ENCODE measurements around the gene LRRC25.
"Not testable (repeated sequence)": the region's sequence is repeated elsewhere in the genome, so short reads cannot be mapped to it uniquely, and the experiment has no call there.

The LRRC25 gene

GRCh38 chr19:18373892-18374629, 23.4 kb downstream of the LRRC25 start:
- peak; percentile 35 for DNase-seq

- no peak for DNase-seq
Measured at GRCh38 chr19:18373407-18373891, 24.0 kb downstream of the LRRC25 start.

- DNase-seq, result peak; percentile 66
Measured at GRCh38 chr19:18368504-18369222, 28.8 kb downstream of the LRRC25 start.

DNA sequence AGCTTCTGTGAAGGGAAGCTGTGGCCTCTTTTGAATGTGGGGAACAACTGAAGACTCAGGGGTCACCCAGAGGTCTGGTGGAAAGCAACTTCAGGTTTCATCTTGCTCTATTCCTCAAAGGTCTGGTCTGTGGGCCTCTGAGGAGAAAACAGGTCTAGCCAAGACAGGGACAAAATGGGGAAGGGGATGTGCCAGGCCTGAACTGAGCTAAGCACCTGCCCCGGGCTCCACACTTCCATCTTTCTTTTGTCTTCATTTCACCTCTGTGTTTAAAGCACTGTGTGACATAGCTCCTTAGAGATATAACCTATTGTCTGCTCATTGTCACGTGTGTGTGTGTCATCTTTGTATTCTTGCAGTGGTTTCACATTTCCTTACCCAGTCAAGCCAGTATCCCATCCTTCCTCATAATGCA, 31.4 kb downstream of the LRRC25 start:
- DNase-seq, result no peak

DNA sequence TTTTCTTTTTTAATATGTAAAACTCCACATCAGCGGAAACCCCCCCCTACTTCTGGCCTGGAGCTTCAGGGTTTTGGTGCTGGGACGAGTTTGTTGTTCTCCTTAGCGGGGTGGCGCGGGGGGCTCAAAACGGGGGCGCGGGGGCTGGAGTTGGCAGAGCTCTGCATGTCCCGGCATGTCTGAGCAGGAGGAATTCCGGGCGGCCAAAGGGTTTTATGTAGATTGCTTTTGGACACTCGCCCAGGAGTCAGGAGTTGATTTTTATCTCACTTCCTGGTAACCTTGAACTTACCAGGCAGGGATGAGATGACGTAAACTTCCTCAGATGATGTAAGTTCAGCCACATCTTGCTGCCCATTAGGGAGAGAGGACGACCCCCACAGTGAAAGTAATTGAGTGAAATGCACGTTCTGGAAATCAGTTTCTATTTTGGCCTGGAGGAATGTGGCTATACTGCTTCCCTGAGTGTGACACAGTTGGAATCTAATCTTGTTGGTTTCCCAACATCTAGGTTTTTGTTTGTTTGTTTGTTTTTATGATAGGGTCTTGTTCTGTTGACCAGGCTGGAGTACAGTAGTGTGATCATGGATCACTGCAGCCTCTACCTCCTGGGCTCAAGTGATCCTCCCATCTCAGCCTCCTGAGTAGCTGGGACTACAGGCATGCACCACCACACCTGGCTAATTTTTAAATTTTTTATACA, 32.4 kb downstream of the LRRC25 start:
- DNase-seq, result no peak

- not testable (repeated sequence) for DNase-seq
Measured at GRCh38 chr19:18364277-18364825, 33.1 kb downstream of the LRRC25 start.

GRCh38 chr19:18363787-18364186, 33.6 kb downstream of the LRRC25 start:
- no peak for DNase-seq

- no peak for DNase-seq
Measured at GRCh38 chr19:18362934-18363542, 34.4 kb downstream of the LRRC25 start.

DNA sequence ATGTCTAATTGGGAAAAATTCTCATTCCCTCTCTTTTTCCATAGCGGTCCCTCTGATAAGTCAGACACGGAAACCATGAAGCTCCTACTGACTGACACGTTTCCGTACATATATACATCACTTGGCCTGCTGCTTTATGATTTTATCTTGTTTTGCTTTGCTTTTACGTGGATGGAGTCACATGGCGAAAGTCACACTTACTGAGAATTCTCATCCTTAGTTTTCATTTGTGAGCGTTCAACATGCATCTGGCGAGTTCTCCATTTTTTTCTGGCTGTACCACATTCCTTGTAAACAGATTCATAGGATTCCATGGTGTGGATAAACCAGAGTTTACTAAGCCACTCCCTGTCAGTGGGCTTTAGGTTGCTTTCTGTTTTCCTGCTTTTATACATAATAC, 35.8 kb downstream of the LRRC25 start:
- no peak for DNase-seq

- DNase-seq, result no peak
Measured at GRCh38 chr19:18357041-18357440, 40.4 kb downstream of the LRRC25 start.

- DNase-seq, result not testable (repeated sequence)
Measured at GRCh38 chr19:18354743-18355142, 42.7 kb downstream of the LRRC25 start.

DNA sequence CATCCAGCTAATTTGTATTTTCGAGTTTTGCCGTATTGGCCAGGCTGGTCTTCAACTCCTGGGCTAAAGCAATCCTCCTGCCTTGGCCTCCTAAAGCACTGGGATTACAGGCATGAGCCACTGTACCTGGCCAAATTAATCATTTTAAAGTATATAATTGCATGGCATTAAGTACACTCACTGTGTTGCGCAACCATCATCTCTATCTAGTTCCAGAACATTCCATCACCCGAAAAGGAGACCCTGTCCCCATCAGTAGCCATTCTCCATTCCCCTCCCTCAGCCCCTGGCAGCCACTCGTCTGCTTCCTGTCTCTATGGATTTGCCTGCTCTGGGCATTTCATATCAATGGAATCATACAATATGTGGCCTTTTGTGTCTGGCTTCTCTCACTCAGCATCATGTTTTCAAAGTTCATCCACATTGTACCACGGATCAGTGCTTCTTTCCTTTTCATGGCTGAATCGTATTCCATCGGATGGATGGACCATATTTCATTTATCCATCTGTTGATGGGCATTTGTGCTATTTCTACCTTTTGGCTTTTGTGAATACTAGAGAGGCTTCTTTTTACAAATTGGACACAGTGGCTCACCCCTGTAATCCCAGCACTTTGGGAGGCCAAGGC, 43.9 kb downstream of the LRRC25 start:
- no peak for DNase-seq

- DNase-seq, result no peak
Measured at GRCh38 chr19:18351544-18351943, 45.9 kb downstream of the LRRC25 start.

- no peak for DNase-seq
Measured at GRCh38 chr19:18350490-18350889, 46.9 kb downstream of the LRRC25 start.

DNA sequence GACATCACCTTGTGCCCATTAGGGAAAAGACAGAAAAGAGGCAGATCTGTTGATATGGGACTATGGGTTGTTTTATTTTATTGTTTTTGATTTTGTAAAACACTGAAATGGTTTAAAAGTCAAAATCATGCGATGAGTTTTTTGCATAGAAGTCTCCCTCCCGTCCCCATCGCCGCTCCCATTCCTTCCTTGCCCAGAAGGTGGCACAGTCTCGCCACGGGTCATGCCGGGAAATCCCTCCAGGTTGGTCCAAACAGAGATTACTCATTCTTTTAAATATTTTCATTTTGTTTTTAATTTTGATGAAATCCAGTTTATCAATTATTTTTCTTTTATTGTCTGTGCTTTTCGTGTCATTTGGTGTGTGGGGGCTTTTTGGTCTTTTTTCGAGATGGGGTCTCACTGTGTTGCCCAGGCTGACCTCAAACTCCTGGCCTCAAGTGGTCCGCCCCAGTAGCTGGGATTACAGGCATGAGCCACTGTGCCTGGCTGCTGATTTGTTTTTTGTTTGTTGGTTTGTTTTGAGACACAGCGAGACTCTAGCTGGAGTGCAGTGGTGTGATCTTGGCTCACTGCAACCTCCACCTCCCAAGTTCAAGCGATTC, 47.8 kb downstream of the LRRC25 start:
- DNase-seq, result peak; percentile 65

- not testable (repeated sequence) for DNase-seq
Measured at GRCh38 chr19:18348818-18349339, 48.5 kb downstream of the LRRC25 start.

DNA sequence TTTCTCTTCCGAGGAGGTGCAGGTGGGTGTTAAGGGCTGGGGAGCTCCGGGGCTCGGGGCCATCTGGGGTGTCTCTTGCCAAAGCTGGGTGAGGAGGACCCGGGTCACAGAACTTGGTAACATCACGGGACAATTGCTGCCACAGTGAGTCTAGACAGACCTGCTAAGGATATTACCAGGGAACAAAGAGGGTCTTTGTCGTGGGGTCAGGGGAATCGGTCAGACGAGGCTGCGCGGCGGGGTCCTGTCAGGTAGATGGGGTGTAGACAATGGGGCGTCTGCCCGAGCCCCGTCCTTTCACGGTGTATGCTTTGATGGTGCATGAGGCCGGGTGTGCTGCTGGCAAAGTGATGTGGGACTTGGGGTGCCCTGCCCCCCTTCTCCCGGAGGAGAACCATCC, 49.3 kb downstream of the LRRC25 start:
- DNase-seq, result no peak

GRCh38 chr19:18346091-18346490, 51.3 kb downstream of the LRRC25 start:
- no peak for DNase-seq

DNA sequence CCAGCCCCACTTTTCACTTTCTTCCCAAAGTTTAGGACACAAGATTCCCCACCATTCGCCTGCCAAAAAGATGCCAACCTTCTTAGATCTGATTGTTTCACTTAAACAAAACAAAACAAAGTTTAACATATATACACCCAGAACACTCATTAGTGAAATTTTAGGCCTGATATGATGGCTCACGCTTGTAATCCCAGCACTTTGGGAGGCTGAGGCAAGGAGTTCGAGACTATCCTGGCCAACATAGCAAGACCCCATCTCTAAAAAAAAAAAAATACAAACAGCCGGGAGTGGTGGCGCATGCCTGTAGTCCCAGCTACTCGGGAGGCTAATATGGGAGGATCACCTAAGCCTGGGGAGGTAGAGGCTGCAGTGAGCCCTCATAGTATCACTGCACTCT, 52.1 kb downstream of the LRRC25 start:
- DNase-seq, result no peak

DNA sequence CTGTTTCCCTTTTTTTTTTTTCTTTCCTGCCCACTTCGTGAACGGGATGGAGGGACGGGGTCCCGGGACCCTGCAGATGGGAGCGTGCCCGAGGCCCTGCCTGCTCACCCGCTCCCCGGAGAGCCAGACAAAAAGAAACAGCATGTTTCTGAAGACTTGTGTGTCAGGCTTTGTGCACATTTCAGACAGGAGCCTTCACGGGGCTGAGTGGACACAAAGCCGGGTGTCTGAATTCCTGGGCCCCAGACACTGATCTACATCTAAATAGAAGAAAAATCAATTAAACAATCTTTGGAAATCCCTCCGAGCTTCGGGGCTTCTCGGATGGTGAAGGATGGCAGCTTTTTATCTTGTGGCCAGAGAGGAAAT, 52.9 kb downstream of the LRRC25 start:
- no peak for DNase-seq

DNA sequence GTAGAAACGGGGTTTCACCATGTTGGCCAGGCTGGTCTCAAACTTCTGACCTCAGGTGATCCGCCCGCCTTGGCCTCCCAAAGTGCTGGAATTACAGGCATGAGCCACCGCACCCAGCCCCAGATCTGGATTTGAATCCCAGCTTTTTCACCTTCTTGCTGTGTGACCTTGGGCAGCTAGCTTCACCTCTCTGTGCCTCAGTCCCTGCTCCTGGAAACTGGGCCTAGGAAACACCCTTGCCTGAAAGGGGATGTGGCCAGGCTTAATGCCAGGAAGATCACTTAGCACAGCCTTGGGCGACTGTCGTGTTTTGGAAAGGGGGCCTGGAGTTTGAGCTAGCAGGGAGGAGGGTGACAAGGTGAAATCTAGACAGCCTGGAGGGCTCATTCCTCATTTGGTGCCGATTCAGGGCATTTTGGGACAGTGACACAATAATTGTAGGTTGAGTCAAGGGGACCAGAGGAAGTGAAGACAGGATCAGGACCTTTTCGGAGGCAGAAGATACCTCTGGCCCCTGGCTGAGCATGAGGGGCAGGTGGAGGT, 55.3 kb downstream of the LRRC25 start:
- DNase-seq, result no peak
